Heart right ventricle (tissue), 16 donors: Measurements from ENCODE around the gene IFNAR2. TPM values are rescaled to one million over a fixed set of nuclear protein-coding genes. Genes with fewer than 3 reads are reported as not detected.
"Not testable (repeated sequence)": the region's sequence is repeated elsewhere in the genome, so short reads cannot be mapped to it uniquely, and the experiment has no call there.

Experiments
- ATAC-seq, 8 donors: fragments of 200-7000 bp; cut with Tn5 transposase; one replicate each; pipeline ENCODE4 v1.9.1; 2020; ENCODE audit warnings: mild to moderate bottlenecking in 8 of 8, moderate library complexity in 8 of 8, moderate number of reproducible peaks in 1 of 8
- DNase-seq, 2 donors: peaks; one replicate each; pipeline ENCODE4 v3.0.0-alpha.2; 2020
- H3K27ac ChIP-seq, 10 donors: fragments of 200-600 bp; sonication (generic) in 2 of 10; one replicate each; pipeline versions ENCODE4 v1.5.0 to v1.8.0; 2020 to 2022; ENCODE audit warnings: mild to moderate bottlenecking in 3 of 10
- H3K27me3 ChIP-seq, 7 donors: fragments of 200-600 bp; one replicate each; pipeline ENCODE4 v1.8.0; 2021 to 2022; ENCODE audit warnings: mild to moderate bottlenecking in 2 of 7
- H3K36me3 ChIP-seq, 9 donors: fragments of 200-600 bp; sonication (generic) in 1 of 9; one replicate each; pipeline versions ENCODE4 v1.5.0 to v1.8.0; 2020 to 2022; ENCODE audit warnings: mild to moderate bottlenecking in 2 of 9
- H3K4me1 ChIP-seq, 9 donors: fragments of 200-600 bp; sonication (generic) in 1 of 9; one replicate each; pipeline versions ENCODE4 v1.5.0 to v1.8.0; 2020 to 2022; ENCODE audit warnings: mild to moderate bottlenecking in 4 of 9
- H3K4me3 ChIP-seq, 10 donors: fragments of 200-600 bp; sonication (generic) in 2 of 10; one replicate each; pipeline versions ENCODE4 v1.5.0 to v1.8.0; 2020 to 2022; ENCODE audit warnings: mild to moderate bottlenecking in 7 of 10, moderate library complexity in 2 of 10
- H3K9me3 ChIP-seq, 11 donors: fragments of 200-600 bp in 10 of 11; sonication (generic) in 2 of 11; one replicate each; pipeline versions ENCODE4 v1.5.0 to v1.8.0; 2013 to 2022; ENCODE audit warnings: mild to moderate bottlenecking in 2 of 11, control low read depth in 1 of 11, moderate library complexity in 1 of 11
- CTCF ChIP-seq, 9 donors: fragments of 200-600 bp; sonication (generic) in 2 of 9; IDR thresholded peaks; one replicate each; pipeline versions ENCODE4 v1.5.0 to v1.8.0; 2021 to 2022; ENCODE audit warnings: antibody characterized with exemption in 9 of 9, mild to moderate bottlenecking in 5 of 9, moderate library complexity in 1 of 9
- WGBS, 2 donors: extraction: QIAGEN DNeasy Blood & Tissue Kit; methylation state at CpG; one replicate each; pipeline ENCODE4 v1.1.7; 2013; ENCODE audit warnings: inconsistent platforms in 1 of 2; 5-methylcytosine and 5-hydroxymethylcytosine counted together
- intact Hi-C, 10 donors: fragments of 100-400 bp; cut with DNase I; formaldehyde crosslinking; loops; one replicate each; pipeline versions ENCODE4 v1.11.1 to v1.14.2; 2022
- polyA plus RNA-seq, 2 donors: library from polyadenylated mRNA; stranded (reverse); fragments of 200-250 nt; gene quantifications; one replicate each; pipeline ENCODE4 v1.2.3, GENCODE V29; 2013
- total RNA-seq, 10 donors: library from RNA; stranded (reverse); fragmentation: NEBNext Ultra II Directional in 3 of 10; extraction: Animal tissue kit (Norgen Biotek cat#: 25700) in 3 of 10; gene quantifications; one replicate each; pipeline versions ENCODE4 v1.2.1 to v1.2.4, GENCODE V29; 2021 to 2023
- donor health status: Arrhythmogenic right ventricular cardiomyopathy.
- donor health status: ischemic (EF 13 %, LVEDD 7.1; RV severe dilation, severe dysfunction).
- donor health status: healthy with polysubstance abuse.
- donor health status: DM: no; HTN: yes; CAD: no.
- donor health status: DM: no; HTN: no; CAD: no.
- donor health status: ischemic (EF 25% LVEDD 6.9; RV normal size, moderate dysfunction).
- donor health status: ischemic (EF 25% LVEDD 5.7; RV mildly dilated, moderate dysfunction).
- donor health status: healthy.
- donor health status: DM: yes; HTN: yes; CAD: no.
- donor health status: Ischemic cardiomyopathy.
- donor health status: ischemic (EF 35%, LVEDD 5.7; RV mildly dilated, moderate dysfunction).
- donor health status: nonischemic (EF 11% LVEDD 7.7; RV severe dilation, severe dysfunction).
- donor health status: DM: yes; HTN: yes; CAD: no.
- donor health status: PGD.
- donor health status: ischemic (EF 29% LVEDD 5.4; RV normal size, mild dysfunction).
- donor health status: nonischemic (EF 23%, LVEDD 6.1; RV moderate dilation, normal function).

The IFNAR2 gene
- total and polyA plus RNA-seq, 12 donors, result 6.7 to 22.9 (median 10.5) TPM

GRCh38 chr21:33219954-33220353 lies 9.8 kb upstream of the IFNAR2 start:
- intact Hi-C loops, result no loop called here
- H3K27me3 ChIP-seq, result no peaks in the 10 kb centered on the region
- H3K4me1 ChIP-seq, result peaks cover 0 to 26% (median 0%) of the 10 kb centered on the region in 9 donors
- ATAC-seq, result no peak
- 91 to 93% methylated on average over 3 of the region's 3 CpGs for WGBS, 2 donors
- no peak for DNase-seq
- no peak overlapping the region for H3K27ac ChIP-seq
- no peak for TF ChIP-seq CTCF (IDR thresholded peaks at IDR 0.05)
- H3K36me3 ChIP-seq, result no peaks in the 10 kb centered on the region
- H3K9me3 ChIP-seq, result peaks cover 0 to 18% (median 0%) of the 10 kb centered on the region in 11 donors
- no peak overlapping the region for H3K4me3 ChIP-seq

GRCh38 chr21:33225376-33225775 lies 4.4 kb upstream of the IFNAR2 start:
- Histone ChIP-seq H3K4me1 (peaks cover 0 to 19% (median 8%) of the 10 kb centered on the region in 9 donors), H3K9me3 (peaks cover 0 to 18% (median 0%) of the 10 kb centered on the region in 11 donors)
- DNase-seq, H3K36me3 ChIP-seq, H3K27me3 ChIP-seq, intact Hi-C loops, H3K27ac ChIP-seq, ATAC-seq, H3K4me3 ChIP-seq: not testable (repeated sequence)
- 97% methylated on average over 3 of the region's 3 CpGs for WGBS, 2 donors

- no peaks in the 10 kb centered on the region for H3K9me3 ChIP-seq
- H3K36me3 ChIP-seq, result no peaks in the 10 kb centered on the region
Observed at GRCh38 chr21:33228455-33228854, 1.3 kb upstream of the IFNAR2 start.

GRCh38 chr21:33229099-33229783 lies 497 bp upstream of the IFNAR2 start:
- no peak for TF ChIP-seq CTCF (IDR thresholded peaks at IDR 0.05)
- H3K27me3 ChIP-seq, result no peaks in the 10 kb centered on the region
- intact Hi-C loops, result loop anchor here in 1 of 10 donors (1.0 kb wide), 1 partner anchor 37 kb away; the partner anchor contains the start of gene IL10RB
- H3K4me3 ChIP-seq, result peak overlapping the region; percentile 78 to 100 (median 96)
- ATAC-seq (no peak), DNase-seq (no peak)
- H3K4me1 ChIP-seq, result peaks cover 5 to 48% (median 36%) of the 10 kb centered on the region in 9 donors
- H3K9me3 ChIP-seq, result no peaks in the 10 kb centered on the region
- H3K36me3 ChIP-seq, result peaks cover 0 to 1% (median 0%) of the 10 kb centered on the region in 9 donors
- peak overlapping the region in 8 of 10 donors; percentile 47 to 100 (median 99) for H3K27ac ChIP-seq
- 35 to 38% methylated on average over 18 of the region's 18 CpGs for WGBS, 2 donors

More at GRCh38 chr21:33228455-33228854, 1.3 kb upstream of the IFNAR2 start:
- intact Hi-C loops, result no loop called here
- no peak for TF ChIP-seq CTCF (IDR thresholded peaks at IDR 0.05)
- no peak for DNase-seq
- Histone ChIP-seq H3K27ac (no peak overlapping the region), H3K4me3 (no peak overlapping the region), H3K4me1 (peaks cover 5 to 43% (median 33%) of the 10 kb centered on the region in 9 donors), H3K27me3 (no peaks in the 10 kb centered on the region)
- no peak for ATAC-seq
- WGBS, 2 donors, result 56 to 58% methylated on average over 3 of the region's 3 CpGs
